Mucosa of stomach (tissue), 1 donor: ENCODE results near the gene ADAM19.
A peak's percentile ranks its signal among the peaks of the same experiment; 100 is the strongest.

Experiments used
- H3K27me3 ChIP-seq: one replicate; pipeline ENCODE4 v1.7.0; 2013; ENCODE audit warnings: mild to moderate bottlenecking, low read length; ENCODE audit not compliant: control insufficient read depth, insufficient read depth
- H3K36me3 ChIP-seq: one replicate; pipeline ENCODE4 v1.7.0; 2013; ENCODE audit warnings: low read length; ENCODE audit not compliant: control insufficient read depth, insufficient read depth
- H3K4me1 ChIP-seq: one replicate; pipeline ENCODE4 v1.7.0; 2013; ENCODE audit warnings: mild to moderate bottlenecking, low read length; ENCODE audit not compliant: control insufficient read depth, insufficient read depth
- H3K4me3 ChIP-seq: one replicate; pipeline ENCODE4 v1.7.0; 2013; ENCODE audit warnings: low read length
- H3K9ac ChIP-seq: one replicate; pipeline ENCODE4 v1.7.0; 2013; ENCODE audit warnings: mild to moderate bottlenecking, low read length, moderate library complexity
- H3K9me3 ChIP-seq: one replicate; pipeline ENCODE4 v1.7.0; 2013; ENCODE audit warnings: mild to moderate bottlenecking, low read length, moderate library complexity; ENCODE audit not compliant: control insufficient read depth
- donor health status: Pancreatic carcinoma.

ADAM19 gene

DNA sequence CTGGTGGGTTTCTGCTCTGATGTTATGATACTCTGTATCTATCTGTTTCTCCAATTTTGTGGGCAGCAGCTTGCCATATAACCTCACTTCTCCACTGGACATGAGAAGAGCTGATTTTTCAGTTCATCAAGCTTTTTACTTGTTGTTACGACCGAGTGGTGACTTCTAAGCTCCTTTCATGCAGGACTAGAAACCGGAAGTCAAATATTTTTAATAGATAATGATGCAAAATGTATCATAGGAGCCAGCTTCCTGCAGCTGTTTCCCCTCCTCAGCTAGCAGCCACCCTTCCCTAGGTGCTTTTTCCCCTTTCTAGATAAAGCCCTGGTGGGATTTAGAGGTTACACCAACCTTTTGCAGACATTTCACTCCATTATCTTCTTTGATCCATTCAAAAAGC lies 17.0 kb upstream of the ADAM19 start:
- Histone ChIP-seq H3K36me3 (no peaks in the 10 kb centered on the region), H3K27me3 (no peaks in the 10 kb centered on the region), H3K4me1 (no peaks in the 10 kb centered on the region), H3K9ac (no peak overlapping the region), H3K4me3 (no peak overlapping the region), H3K9me3 (no peaks in the 10 kb centered on the region)

DNA sequence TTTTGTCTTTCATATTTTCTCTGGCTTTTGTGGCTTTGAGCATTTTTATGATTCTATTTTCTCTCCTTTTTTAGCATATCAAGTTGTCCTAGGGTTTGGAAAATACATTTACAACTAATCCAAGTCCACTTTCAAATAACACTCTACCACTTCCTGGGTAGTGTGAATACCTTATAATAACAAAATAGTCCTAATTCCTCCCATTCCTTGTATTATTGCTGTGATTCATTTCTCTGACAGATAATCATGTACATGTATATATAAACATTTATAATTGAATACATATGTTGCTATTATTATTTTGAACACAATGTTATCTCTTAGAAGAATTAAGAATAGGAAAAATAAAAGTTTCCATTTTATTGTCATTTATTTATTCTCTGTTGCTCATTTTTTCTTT lies 14.9 kb upstream of the ADAM19 start:
- H3K4me1 ChIP-seq, result no peaks in the 10 kb centered on the region
- H3K9ac ChIP-seq, result no peak overlapping the region
- no peaks in the 10 kb centered on the region for H3K9me3 ChIP-seq
- no peaks in the 10 kb centered on the region for H3K27me3 ChIP-seq
- H3K36me3 ChIP-seq, result no peaks in the 10 kb centered on the region
- H3K4me3 ChIP-seq, result no peak overlapping the region

DNA sequence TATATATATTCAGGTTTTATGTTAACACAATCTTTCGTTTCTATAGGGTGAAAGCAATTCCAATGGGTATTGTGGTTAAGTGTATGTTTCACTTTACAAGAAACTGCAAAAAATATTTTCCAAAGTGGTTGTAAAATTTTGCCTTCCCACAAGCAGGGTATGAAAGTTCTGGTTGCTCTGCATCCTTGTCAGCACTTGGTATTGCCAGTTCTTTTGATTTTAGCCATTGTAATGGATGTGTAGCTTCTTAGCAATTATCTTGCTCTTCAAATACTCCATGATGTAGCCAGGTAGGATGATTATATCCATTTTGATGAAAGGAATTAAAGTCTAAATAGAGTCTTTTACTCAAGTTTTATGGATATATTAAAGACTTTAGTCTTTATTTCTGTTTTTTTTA lies 9.1 kb upstream of the ADAM19 start:
- Histone ChIP-seq H3K36me3 (no peaks in the 10 kb centered on the region), H3K27me3 (no peaks in the 10 kb centered on the region), H3K9me3 (no peaks in the 10 kb centered on the region), H3K9ac (no peak overlapping the region), H3K4me3 (no peak overlapping the region), H3K4me1 (no peaks in the 10 kb centered on the region)

DNA sequence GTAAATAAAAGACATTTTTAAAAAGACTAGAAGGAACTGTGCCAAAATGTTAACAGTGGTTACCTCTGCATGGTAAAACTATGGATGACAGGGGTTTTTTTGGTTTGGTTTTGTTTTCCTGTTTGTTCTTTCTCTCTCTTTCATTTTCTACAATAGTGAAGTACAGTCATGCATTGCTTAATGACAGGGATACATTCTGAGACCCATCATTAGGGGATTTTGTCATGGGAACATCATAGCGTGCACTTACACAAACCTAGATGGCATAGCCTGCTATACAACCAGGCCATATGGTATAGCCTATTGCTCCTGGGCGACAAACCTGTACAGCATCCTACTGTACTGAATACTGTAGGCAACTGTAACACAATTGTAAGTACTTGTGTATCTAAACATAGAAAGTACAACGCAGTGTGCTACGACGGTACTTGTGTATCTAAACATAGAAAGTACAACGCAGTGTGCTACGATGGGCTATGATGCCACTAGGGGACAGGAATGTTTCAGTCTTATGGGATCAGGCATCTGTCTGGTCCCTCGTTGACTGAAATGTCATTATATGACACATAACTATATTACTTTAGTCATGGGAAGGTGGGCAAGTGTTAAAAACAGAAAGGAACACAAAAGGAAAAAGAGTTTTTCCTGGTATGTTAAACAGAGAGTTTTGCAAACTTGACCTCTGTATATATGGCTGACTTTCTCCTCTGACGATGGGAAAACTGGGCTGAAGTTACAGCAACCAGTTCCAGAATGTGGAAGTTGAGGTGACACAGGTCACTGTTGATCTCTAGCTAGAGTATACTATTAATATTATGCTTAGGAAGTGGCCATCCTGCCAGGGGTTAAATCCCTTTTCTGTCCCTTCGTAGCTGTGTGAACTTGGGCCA lies 7.4 kb upstream of the ADAM19 start:
- Histone ChIP-seq H3K27me3 (peaks cover 5% of the 10 kb centered on the region), H3K36me3 (no peaks in the 10 kb centered on the region), H3K4me1 (no peaks in the 10 kb centered on the region), H3K9me3 (no peaks in the 10 kb centered on the region), H3K9ac (no peak overlapping the region), H3K4me3 (no peak overlapping the region)

DNA sequence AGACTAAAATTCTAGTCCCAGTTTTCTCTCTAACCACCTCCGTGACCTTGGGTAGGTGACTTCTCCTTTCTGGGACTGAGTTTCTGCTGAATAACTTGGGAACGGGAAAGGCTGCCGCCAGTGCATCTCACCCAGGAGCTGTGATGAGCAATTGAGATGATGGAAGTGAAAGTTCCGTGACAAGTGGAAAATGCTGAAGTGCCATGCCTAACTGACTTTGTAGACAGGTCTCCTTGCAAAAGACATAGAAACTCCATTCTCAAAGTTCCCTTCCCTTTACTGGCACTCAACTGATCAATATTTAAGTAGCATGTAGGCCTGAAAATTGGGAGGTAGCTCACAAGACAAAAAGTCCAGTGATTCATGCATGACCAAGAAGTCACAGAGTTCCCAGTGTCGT lies 6.3 kb upstream of the ADAM19 start:
- H3K36me3 ChIP-seq, result no peaks in the 10 kb centered on the region
- H3K9me3 ChIP-seq, result no peaks in the 10 kb centered on the region
- H3K9ac ChIP-seq, result no peak overlapping the region
- no peaks in the 10 kb centered on the region for H3K4me1 ChIP-seq
- peaks cover 5% of the 10 kb centered on the region for H3K27me3 ChIP-seq
- H3K4me3 ChIP-seq, result no peak overlapping the region

DNA sequence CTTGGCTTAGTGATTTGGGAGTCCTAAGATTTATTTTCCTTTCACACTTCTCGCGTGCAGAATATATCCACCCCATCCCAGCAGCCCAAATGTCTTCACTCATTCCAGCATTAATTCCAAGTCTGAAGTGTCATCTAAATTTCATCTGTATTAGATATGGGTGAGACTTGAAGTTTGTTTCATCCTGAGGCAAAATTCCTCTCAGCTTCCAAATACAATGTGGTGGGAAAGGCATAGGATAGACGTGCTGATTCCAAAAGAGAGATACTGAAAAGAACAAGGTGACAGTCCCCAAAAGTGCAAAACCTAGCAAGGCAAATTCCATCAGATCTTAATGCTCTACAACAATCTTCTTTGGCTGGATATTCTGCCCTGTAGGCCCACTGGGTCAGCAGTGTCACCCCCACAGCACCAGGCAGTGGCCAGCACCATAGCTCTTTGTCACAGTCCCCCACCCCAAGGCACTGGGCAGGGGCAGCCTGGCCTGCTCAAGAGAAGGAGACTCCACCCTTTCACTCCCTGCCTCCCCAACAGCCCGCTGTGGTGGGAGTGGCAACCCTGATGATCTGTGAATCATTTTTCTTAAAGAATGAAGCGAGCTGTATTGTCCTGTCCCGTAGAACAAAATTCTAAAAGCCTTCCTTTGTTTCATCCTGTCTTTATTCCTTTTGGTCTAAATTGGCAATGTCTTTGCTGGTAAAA lies 2.7 kb upstream of the ADAM19 start:
- Histone ChIP-seq H3K9me3 (no peaks in the 10 kb centered on the region), H3K36me3 (no peaks in the 10 kb centered on the region), H3K4me1 (no peaks in the 10 kb centered on the region), H3K27me3 (peaks cover 33% of the 10 kb centered on the region), H3K9ac (no peak overlapping the region), H3K4me3 (no peak overlapping the region)

DNA sequence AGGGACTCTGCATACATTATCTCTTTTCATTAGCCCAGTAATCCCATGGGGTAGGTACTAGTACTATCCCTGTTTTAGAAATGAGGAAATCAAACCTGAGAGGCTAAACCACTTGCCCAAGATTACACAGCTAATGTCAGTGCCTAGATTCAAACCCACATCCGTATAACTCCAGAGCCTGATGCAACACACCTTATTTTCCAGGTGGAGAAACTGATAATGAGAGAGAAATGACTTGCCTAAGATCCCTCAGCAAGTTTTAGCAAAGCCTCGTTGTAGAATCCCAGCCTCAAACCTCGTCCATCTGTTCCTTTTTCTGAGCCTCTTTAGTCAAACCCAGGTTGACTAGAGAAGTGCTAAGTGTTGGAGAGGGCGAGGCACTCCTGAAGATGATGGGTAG lies 1.1 kb upstream of the ADAM19 start:
- Histone ChIP-seq H3K36me3 (no peaks in the 10 kb centered on the region), H3K9me3 (no peaks in the 10 kb centered on the region), H3K9ac (no peak overlapping the region), H3K4me1 (no peaks in the 10 kb centered on the region), H3K4me3 (no peak overlapping the region), H3K27me3 (peaks cover 33% of the 10 kb centered on the region)

DNA sequence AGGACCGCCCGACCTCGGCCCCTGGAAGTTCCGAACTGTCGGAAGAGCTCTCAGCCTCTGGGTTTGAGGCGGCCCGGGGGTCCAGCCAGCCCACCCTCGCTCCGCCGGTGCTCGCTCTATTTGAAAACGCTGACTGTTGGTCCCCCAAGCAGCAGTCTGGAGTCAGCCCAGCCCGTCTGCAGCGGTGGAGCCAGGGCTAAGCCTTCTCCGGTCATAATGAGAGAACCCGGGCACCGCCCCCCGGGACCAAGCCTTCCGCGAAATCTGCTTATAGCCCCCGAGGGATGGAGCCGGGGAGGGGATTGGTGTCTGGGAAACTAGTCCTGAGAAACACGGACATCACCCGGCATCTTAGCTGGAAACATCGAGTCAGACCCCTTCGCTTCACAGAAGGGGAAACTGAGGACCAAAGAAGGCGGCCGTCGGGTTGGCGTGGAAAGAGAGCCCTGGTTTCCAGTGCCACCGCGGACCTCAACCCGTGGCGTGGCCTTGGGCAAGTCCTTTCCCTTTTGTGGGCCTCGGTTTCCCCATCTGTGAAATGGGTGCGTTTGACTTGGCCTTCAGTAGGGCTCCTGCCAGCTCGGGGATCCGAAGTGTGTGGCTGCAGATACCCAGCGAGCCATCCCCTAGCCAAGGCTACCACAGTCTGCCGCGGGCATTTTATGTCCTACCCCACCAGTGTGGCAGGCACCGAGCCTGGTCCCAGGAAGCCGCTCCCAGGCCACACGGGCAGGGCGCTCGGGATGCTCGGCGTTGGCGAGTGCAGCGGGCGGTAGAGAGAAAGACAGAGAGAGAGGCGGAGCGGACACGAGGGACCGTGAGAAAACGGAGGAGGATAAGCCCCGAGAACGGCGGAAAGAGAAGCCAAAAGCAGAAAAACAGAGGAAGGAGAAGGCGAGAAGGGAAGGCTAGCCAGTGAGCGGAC lies 857 bp downstream of the ADAM19 start:
- H3K36me3 ChIP-seq, result no peaks in the 10 kb centered on the region
- H3K27me3 ChIP-seq, result peaks cover 33% of the 10 kb centered on the region
- H3K9me3 ChIP-seq, result no peaks in the 10 kb centered on the region
- no peaks in the 10 kb centered on the region for H3K4me1 ChIP-seq
- H3K9ac ChIP-seq, result peak overlapping the region; percentile 72
- peak overlapping the region; percentile 42 for H3K4me3 ChIP-seq

DNA sequence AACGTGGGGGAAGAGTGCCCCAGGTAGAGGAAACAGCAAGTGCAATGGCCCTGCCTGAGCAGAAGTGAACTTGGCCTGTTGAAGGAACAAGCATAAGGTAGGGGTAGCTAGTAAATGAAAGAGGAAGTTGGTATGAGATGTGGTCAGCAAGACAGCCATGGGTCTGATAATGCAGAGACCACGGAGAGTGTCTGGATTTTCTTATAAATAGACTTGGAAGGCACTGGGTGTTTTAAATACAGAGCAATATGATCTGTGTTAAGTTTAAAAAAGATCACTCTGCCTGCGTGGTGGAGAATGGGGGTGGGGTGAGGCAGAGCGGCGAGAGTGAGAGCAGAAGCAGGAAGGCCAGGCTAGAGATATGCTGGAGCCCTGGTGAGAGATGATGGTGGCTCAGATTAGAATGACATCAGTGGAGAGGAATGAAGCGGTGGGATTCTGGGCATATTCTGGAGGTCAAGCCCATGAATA lies 4.2 kb downstream of the ADAM19 start:
- Histone ChIP-seq H3K27me3 (peaks cover 25% of the 10 kb centered on the region), H3K4me1 (no peaks in the 10 kb centered on the region), H3K36me3 (no peaks in the 10 kb centered on the region), H3K9ac (no peak overlapping the region), H3K9me3 (no peaks in the 10 kb centered on the region), H3K4me3 (no peak overlapping the region)

DNA sequence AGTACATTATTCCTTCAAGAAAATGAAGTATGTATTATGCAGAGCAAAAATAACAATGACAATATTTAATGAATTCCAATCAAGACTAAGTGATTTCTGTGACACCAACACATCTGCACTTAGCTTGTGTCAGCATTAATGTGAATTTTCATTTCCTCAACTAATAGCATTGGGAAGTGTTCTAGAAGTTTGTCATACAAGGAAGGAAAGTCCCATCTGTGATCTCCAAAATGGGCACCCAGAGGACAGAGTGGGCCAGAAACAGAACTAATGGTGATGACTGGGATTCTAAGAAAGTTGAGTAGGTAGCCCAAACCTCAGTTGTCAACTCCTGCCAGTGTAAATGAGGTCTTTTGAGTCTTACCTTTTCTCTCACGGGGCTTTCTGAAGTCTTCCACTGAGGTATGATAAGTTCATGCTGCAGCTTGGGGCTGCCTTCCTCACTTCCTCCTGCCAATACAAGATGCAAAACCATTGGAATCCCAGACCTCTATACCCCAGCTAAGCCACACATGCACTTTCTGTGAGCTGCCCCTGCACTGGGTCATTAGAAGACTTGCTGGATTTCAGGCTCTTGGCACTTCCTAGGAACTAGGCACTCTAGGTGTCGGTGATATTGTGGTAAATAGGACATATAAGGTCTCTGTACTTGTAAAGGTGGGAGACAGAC lies 4.9 kb downstream of the ADAM19 start:
- Histone ChIP-seq H3K27me3 (peaks cover 18% of the 10 kb centered on the region), H3K4me3 (no peak overlapping the region), H3K9me3 (no peaks in the 10 kb centered on the region), H3K36me3 (no peaks in the 10 kb centered on the region), H3K4me1 (no peaks in the 10 kb centered on the region), H3K9ac (no peak overlapping the region)

DNA sequence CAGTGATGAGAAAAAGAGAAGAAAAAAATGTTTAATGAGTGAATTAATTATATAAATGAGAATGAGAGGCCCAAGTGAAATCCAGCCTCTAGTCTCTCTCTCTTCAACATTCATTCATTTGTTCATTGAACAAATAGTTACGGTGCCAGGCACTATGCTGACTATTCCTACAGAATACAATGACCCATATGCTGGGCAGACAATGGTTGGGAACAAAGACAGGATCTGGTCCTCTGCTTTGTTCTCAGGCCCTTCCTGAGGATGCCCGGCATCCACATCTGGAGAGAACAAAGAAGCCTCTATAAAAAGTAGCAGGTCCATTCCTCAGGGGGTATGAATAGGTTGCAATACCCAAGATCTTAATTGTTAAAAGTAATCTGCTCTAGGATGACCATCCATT lies 6.9 kb downstream of the ADAM19 start:
- H3K4me1 ChIP-seq, result peaks cover 7% of the 10 kb centered on the region
- no peak overlapping the region for H3K9ac ChIP-seq
- no peaks in the 10 kb centered on the region for H3K9me3 ChIP-seq
- H3K27me3 ChIP-seq, result no peaks in the 10 kb centered on the region
- H3K36me3 ChIP-seq, result no peaks in the 10 kb centered on the region
- H3K4me3 ChIP-seq, result no peak overlapping the region
